T-helper 1 cell treated with Interleukin-12 subunit alpha and Interleukin-12 subunit beta and Interleukin-4 antibody, amounts not matched to agents 30 μg/mL and 1 μg/mL, for 36 hours (primary cell): ENCODE results near the gene FMO2.
"Not testable (repeated sequence)": the region's sequence is repeated elsewhere in the genome, so short reads cannot be mapped to it uniquely, and the experiment has no call there.

Experiments used
- H3K27ac Mint-ChIP-seq: one replicate; pipeline ENCODE4 v1.8.0; 2021; ENCODE audit warnings: mild to moderate bottlenecking, mixed read lengths
- H3K27me3 Mint-ChIP-seq: one replicate; pipeline ENCODE4 v1.8.0; 2021; ENCODE audit warnings: low read depth, mixed read lengths
- H3K36me3 Mint-ChIP-seq: one replicate; pipeline ENCODE4 v1.8.0; 2021; ENCODE audit warnings: low read depth, mixed read lengths
- H3K4me1 Mint-ChIP-seq: one replicate; pipeline ENCODE4 v1.8.0; 2021; ENCODE audit warnings: low read depth, mixed read lengths
- H3K4me3 Mint-ChIP-seq: one replicate; pipeline ENCODE4 v1.8.0; 2021; ENCODE audit warnings: mild to moderate bottlenecking, moderate library complexity, mixed read lengths
- H3K9me3 Mint-ChIP-seq: one replicate; pipeline ENCODE4 v1.8.0; 2021; ENCODE audit warnings: mixed read lengths

Gene FMO2

DNA sequence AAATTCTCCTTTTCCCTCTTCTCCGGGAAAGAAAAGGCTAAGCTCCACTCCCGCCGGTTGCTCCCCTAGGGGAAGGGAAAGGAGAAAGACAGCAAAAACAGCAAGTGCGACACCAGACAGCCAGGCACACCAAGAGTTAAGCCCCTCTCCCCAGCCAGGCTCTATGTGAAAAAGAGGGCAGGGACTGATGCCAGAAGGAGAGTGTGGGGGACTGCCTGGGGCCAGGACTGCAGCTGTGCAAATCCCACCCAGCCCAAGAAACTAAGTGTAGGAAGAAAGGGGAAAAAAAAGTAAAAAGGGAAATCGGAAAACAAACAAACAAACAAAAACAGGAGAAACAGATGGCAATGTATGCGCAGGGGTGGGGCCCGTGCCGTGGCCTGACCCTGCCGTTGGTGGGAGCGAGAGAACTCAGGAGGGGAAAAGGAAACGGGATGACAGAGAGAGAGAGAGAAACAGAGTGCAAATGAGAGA, 35.5 kb downstream of the FMO2 start:
- H3K4me3 Mint-ChIP-seq, result no peak overlapping the region
- no peaks in the 10 kb centered on the region for H3K9me3 Mint-ChIP-seq
- peaks cover 1% of the 10 kb centered on the region for H3K4me1 Mint-ChIP-seq
- H3K27me3 Mint-ChIP-seq, result peaks cover 4% of the 10 kb centered on the region
- no peaks in the 10 kb centered on the region for H3K36me3 Mint-ChIP-seq
- no peak overlapping the region for H3K27ac Mint-ChIP-seq

DNA sequence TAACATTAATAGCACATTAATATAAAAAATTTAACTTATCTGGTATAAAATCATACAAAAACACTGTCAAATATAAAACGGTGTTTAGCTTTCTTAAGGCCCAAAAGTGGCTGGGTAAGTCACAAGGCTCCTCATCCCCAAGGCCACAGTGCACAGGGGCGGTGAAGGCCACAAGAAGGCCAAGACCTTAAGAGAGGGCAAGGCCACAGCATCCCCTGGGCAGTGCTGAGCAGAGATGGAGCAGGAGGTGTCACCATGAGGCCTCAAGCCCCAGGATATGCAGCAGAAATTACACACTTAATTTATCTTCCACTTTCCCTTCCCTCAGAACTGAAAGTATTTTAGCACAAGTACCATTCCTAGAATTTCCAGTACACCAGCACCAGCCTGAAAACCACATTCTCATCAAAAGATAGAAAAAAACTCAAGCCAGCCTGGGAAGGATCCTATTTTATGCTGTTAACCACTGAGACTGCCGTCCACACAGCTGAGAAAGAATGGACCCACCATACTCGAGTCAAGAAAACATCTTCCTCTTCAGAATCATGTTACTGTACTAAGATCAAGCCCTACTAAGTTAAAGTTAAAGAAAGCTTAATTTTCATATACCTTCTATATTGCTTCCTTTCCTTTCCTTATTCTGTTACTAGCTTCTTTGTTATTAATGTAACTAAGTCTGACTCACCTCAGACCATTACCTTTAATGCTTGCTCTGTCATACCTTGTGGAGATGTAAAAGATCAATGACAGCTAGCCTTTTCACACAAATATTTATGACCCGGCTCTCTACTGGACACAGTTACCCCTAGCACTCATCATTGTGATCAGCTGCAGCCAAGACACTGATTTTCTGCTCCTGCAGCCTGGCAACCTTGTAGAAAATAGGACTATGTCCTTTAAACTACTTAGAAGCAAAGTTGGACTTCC, 36.8 kb downstream of the FMO2 start:
- H3K27ac Mint-ChIP-seq, result no peak overlapping the region
- H3K4me1 Mint-ChIP-seq, result peaks cover 1% of the 10 kb centered on the region
- no peaks in the 10 kb centered on the region for H3K36me3 Mint-ChIP-seq
- no peaks in the 10 kb centered on the region for H3K9me3 Mint-ChIP-seq
- H3K27me3 Mint-ChIP-seq, result peaks cover 4% of the 10 kb centered on the region
- H3K4me3 Mint-ChIP-seq, result no peak overlapping the region

- no peak overlapping the region for H3K4me3 Mint-ChIP-seq
- peaks cover 4% of the 10 kb centered on the region for H3K27me3 Mint-ChIP-seq
- no peaks in the 10 kb centered on the region for H3K9me3 Mint-ChIP-seq
- no peaks in the 10 kb centered on the region for H3K36me3 Mint-ChIP-seq
- H3K27ac Mint-ChIP-seq, result no peak overlapping the region
- peaks cover 1% of the 10 kb centered on the region for H3K4me1 Mint-ChIP-seq
These were observed 37.8 kb downstream of the FMO2 start for GRCh38 chr1:171222936-171223335.

DNA sequence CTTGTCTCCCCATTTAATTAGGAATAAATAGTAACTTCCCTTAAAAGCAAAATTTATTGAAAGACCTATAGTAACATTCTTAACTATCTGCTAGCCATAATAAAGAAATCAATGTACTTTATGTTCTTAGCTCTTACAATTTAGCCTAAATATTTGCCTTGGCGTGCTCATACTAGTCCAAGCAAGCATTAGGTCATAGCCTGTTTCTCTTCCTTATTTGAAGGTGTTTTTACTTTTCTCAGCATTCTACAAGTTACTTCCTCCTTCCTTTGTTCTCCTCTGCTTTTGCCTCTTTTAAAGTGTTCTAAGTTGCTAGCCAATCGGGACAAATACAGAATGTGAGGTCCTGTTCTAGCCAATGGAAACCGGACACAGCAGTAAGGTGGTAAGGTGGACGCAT, 39.2 kb downstream of the FMO2 start:
- H3K9me3 Mint-ChIP-seq, H3K27ac Mint-ChIP-seq, H3K27me3 Mint-ChIP-seq, H3K4me1 Mint-ChIP-seq, H3K36me3 Mint-ChIP-seq, H3K4me3 Mint-ChIP-seq: not testable (repeated sequence)

DNA sequence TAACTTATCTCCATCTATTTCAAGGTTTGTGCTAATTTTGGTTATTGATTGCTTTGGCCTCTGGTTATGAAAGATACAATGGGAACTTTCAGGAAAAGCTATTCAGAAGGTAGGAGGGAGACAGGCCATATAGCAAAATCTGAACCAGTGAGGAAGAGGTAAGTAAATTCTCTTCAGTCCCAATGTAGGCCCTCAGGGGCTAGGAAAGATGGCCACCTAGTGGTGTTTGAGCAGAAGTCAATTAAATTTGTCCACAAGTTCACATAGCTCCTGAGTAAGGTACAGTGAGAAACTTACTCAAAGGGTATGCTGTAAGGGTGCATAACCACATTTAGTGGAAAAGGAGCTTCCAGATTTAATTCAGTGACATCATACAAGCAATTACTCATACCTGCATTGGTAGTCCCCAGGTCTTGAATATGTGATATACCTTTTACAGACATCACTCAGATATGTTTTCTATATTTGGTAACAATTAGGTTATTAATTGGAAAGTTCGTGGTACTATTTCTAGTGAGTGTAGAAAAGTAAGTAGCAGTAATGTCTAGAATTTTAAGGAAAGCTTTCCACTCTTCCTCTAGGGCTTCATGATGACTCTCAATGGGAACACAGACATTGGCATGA, 41.8 kb downstream of the FMO2 start:
- Mint-ChIP-seq H3K27me3 (peaks cover 7% of the 10 kb centered on the region), H3K4me3 (no peak overlapping the region), H3K36me3 (no peaks in the 10 kb centered on the region), H3K27ac (no peak overlapping the region), H3K4me1 (peaks cover under 1% of the 10 kb centered on the region), H3K9me3 (no peaks in the 10 kb centered on the region)

- Mint-ChIP-seq H3K4me3 (no peak overlapping the region), H3K27ac (no peak overlapping the region), H3K9me3 (no peaks in the 10 kb centered on the region), H3K4me1 (no peaks in the 10 kb centered on the region), H3K36me3 (no peaks in the 10 kb centered on the region), H3K27me3 (peaks cover 7% of the 10 kb centered on the region)
These were observed 46.2 kb downstream of the FMO2 start for GRCh38 chr1:171231326-171231725.

- Mint-ChIP-seq H3K36me3 (no peaks in the 10 kb centered on the region), H3K27ac (no peak overlapping the region), H3K4me1 (no peaks in the 10 kb centered on the region), H3K27me3 (peaks cover 7% of the 10 kb centered on the region), H3K4me3 (no peak overlapping the region), H3K9me3 (no peaks in the 10 kb centered on the region)
These were observed 48.1 kb downstream of the FMO2 start for GRCh38 chr1:171233183-171233582.

DNA sequence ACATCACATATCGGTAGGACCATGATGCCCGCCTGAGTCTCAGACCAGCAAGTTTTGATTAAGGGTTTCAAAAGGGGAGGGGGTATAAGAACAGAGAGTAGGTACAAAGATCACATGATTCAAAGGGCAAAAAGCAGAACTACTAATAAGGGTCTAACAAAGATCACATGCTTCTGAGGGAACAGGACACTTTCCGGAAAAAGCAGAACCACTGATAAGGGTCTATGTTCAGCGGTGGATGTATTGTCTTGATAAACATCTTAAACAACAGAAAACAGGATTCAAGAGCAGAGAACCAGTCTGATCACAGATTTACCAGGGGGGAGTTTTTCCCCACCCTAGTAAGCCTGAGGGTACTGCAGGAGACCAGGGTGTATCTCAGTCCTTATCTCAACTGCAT, 51.1 kb downstream of the FMO2 start:
- H3K9me3 Mint-ChIP-seq, H3K4me3 Mint-ChIP-seq, H3K4me1 Mint-ChIP-seq, H3K36me3 Mint-ChIP-seq, H3K27ac Mint-ChIP-seq: not testable (repeated sequence)
- peaks cover 19% of the 10 kb centered on the region for H3K27me3 Mint-ChIP-seq

GRCh38 chr1:171243878-171244277, 58.8 kb downstream of the FMO2 start:
- Mint-ChIP-seq H3K4me3 (no peak overlapping the region), H3K4me1 (no peaks in the 10 kb centered on the region), H3K27me3 (peaks cover 37% of the 10 kb centered on the region), H3K9me3 (peaks cover 8% of the 10 kb centered on the region), H3K36me3 (no peaks in the 10 kb centered on the region), H3K27ac (no peak overlapping the region)

DNA sequence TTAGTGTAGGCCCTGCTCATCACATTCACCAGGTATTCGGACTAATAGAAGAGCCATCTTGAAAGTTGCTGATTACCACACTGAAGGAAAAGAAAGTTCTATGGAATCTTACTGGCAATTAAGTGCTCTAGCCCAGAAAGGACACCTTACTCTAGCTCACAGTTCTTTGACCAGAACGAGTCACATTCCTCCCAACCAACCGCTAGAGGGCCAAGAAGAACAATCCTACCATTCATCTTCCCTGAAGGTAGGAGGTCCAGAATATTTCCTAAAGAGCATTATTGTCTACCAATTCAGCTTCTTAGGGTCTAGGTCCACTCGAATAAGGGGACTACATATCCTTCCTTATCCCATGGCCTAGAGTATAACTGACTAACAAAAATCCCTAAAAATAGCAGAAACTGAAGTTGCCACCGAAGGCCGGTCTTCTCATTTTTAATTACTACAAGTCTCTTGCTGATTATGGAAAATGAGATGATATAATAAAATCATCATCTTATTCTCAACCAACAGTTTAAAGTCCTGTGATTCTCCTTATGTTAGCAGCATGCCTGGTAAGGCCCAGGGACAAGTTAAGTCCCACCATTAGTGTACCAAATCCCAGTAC, 60.5 kb downstream of the FMO2 start:
- no peaks in the 10 kb centered on the region for H3K36me3 Mint-ChIP-seq
- H3K4me3 Mint-ChIP-seq, result no peak overlapping the region
- no peaks in the 10 kb centered on the region for H3K4me1 Mint-ChIP-seq
- H3K27me3 Mint-ChIP-seq, result peaks cover 34% of the 10 kb centered on the region
- H3K9me3 Mint-ChIP-seq, result no peaks in the 10 kb centered on the region
- H3K27ac Mint-ChIP-seq, result no peak overlapping the region

GRCh38 chr1:171247501-171247900, 62.4 kb downstream of the FMO2 start:
- Mint-ChIP-seq H3K4me3 (no peak overlapping the region), H3K4me1 (peaks cover 8% of the 10 kb centered on the region), H3K27ac (no peak overlapping the region), H3K9me3 (no peaks in the 10 kb centered on the region), H3K36me3 (no peaks in the 10 kb centered on the region), H3K27me3 (peaks cover 42% of the 10 kb centered on the region)

DNA sequence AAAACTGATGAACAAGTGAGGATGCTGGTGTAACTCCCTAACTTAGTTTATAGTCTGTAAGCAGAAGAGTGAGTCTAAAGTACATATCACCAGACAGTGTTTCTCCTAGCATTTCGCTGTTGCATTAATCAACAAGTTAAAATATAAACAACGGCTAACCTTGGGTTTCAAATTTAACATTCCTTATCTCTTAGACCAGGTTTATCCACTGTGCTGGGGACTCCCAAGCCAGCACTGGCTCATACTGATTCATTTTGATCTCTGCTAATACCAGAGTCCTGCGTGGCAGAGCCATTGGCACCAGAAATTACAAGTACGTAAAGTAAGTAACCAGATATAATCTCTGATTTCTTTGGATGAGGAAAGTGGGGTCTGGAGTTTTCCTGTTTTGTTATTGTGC, 63.2 kb downstream of the FMO2 start, which contains the start of gene FMO1:
FMO1 (plus strand) TSS at position 193 of the 400 bp plus-strand sequence. CDS start 9,594 bp downstream, outside the sequence.
- Mint-ChIP-seq H3K27ac (no peak within 1 kb of the TSS), H3K9me3 (no peaks in the 10 kb centered on the region), H3K4me3 (no peak within 1 kb of the TSS), H3K4me1 (peaks cover 9% of the 10 kb centered on the region), H3K36me3 (no peaks in the 10 kb centered on the region), H3K27me3 (peaks cover 42% of the 10 kb centered on the region)

DNA sequence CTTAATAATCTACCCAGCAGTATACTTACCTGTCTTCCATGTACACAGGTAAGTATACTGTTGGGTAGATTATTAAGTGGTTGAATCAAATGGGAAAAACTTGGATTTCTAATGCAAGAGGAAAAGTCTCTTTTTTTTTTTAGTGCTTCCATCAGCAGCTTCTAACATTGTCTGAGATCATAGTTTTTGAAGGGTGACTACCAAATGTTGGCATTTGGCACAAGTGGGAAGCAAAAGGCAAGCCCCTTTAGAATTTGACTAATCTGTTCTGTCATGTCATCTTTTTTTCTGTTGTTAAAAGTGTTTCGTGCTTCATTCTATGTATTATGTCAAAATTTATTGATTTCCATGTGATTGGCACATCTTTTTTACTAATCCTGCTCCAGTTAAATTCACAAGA, 63.7 kb downstream of the FMO2 start:
- H3K4me1 Mint-ChIP-seq, result peaks cover 9% of the 10 kb centered on the region
- H3K36me3 Mint-ChIP-seq, result no peaks in the 10 kb centered on the region
- H3K4me3 Mint-ChIP-seq, result no peak overlapping the region
- H3K27ac Mint-ChIP-seq, result no peak overlapping the region
- peaks cover 42% of the 10 kb centered on the region for H3K27me3 Mint-ChIP-seq
- H3K9me3 Mint-ChIP-seq, result no peaks in the 10 kb centered on the region

- Mint-ChIP-seq H3K36me3 (no peaks in the 10 kb centered on the region), H3K4me1 (peaks cover 9% of the 10 kb centered on the region), H3K4me3 (no peak overlapping the region), H3K27ac (no peak overlapping the region), H3K9me3 (no peaks in the 10 kb centered on the region), H3K27me3 (peaks cover 38% of the 10 kb centered on the region)
These were observed 65.2 kb downstream of the FMO2 start for GRCh38 chr1:171250263-171250662.
